ENCODE results near the gene FMN1. TPM values are rescaled to one million over a fixed set of nuclear protein-coding genes. Genes with fewer than 3 reads are reported as not detected.

Gene FMN1
- total RNA-seq, 1 experiment from 2014 or later: 3.9 TPM

DNA sequence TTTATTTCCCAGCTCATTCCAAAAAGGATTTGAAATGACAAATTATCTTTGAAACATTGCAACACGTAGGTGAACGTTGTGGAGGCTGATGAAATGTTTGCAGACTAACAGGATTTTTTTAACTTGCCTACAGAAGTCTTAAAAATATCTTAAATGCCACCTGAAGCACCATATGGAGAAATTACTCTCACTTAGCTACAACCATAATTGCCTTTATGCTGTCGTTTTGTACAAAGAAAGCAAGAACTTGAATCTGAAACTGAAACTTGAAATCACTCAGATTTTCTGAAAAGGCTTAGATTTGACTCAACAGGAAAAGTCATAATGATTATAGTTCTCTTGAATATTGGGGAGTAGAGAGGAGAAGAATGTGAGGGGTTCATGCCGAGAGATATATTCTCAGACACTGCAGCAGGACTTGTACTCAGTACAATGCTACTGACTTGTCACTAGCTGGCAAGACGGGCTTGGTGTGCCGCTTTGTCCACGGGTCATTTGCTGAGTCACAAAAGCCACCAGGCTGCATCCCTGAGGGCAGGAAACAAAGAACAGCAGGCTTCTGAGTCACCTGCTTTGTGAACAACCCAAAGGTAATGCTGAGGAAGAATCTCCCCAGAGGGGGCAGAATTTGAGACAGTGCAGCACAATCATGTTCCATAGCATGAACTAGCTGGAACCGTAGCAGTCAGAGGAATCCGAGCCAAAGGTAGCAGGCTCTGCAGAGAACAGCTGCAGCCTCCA lies 7.1 kb upstream of the FMN1 start:
- in situ Hi-C loops (cut with HindIII; ENCODE audit: low pct_unique_long_range_greater_than_20kb, low sequenced_read_pairs): no loop called here
- BruUV-seq (replicated peaks): no TSS peak
- peak overlapping the region; percentile 32 to 36 for H3K4me3 ChIP-seq (ENCODE audit: low read depth in 2 of 2, low read length in 2 of 2)
- DNase-seq (ENCODE audit: low read depth, low spot score) (peak; percentile 95), ATAC-seq (peak; percentile 95)
- no peaks in the 10 kb centered on the region for H3K27me3 ChIP-seq (ENCODE audit: control insufficient read depth, insufficient read depth, low read length)
- peaks cover 14% of the 10 kb centered on the region for H3K4me1 ChIP-seq (ENCODE audit: control insufficient read depth, insufficient read depth, low read length)
- H3K9me3 ChIP-seq (ENCODE audit: control insufficient read depth, insufficient read depth, low read depth, low read length): no peaks in the 10 kb centered on the region
- TF ChIP-seq, protein P1, sequence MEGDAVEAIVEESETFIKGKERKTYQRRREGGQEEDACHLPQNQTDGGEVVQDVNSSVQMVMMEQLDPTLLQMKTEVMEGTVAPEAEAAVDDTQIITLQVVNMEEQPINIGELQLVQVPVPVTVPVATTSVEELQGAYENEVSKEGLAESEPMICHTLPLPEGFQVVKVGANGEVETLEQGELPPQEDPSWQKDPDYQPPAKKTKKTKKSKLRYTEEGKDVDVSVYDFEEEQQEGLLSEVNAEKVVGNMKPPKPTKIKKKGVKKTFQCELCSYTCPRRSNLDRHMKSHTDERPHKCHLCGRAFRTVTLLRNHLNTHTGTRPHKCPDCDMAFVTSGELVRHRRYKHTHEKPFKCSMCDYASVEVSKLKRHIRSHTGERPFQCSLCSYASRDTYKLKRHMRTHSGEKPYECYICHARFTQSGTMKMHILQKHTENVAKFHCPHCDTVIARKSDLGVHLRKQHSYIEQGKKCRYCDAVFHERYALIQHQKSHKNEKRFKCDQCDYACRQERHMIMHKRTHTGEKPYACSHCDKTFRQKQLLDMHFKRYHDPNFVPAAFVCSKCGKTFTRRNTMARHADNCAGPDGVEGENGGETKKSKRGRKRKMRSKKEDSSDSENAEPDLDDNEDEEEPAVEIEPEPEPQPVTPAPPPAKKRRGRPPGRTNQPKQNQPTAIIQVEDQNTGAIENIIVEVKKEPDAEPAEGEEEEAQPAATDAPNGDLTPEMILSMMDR (IDR thresholded peaks at IDR 0.05): peak; percentile 47
- TF ChIP-seq SIN3A (IDR thresholded peaks at IDR 0.05; ENCODE audit: borderline replicate concordance, insufficient read depth, low read depth, low read length): no peak
- TF ChIP-seq TCF7L2 (IDR thresholded peaks at IDR 0.05; ENCODE audit: low read depth, low read length): 0 out of 2 replicates have a peak, but pooled peaks have one; percentile 22
- peak; percentile 25; the same call in 1 of the 2 replicates for TF ChIP-seq POLR2AphosphoS5 (IDR thresholded peaks at IDR 0.05; ENCODE audit: low read depth, low read length)
- TF ChIP-seq, protein P2, sequence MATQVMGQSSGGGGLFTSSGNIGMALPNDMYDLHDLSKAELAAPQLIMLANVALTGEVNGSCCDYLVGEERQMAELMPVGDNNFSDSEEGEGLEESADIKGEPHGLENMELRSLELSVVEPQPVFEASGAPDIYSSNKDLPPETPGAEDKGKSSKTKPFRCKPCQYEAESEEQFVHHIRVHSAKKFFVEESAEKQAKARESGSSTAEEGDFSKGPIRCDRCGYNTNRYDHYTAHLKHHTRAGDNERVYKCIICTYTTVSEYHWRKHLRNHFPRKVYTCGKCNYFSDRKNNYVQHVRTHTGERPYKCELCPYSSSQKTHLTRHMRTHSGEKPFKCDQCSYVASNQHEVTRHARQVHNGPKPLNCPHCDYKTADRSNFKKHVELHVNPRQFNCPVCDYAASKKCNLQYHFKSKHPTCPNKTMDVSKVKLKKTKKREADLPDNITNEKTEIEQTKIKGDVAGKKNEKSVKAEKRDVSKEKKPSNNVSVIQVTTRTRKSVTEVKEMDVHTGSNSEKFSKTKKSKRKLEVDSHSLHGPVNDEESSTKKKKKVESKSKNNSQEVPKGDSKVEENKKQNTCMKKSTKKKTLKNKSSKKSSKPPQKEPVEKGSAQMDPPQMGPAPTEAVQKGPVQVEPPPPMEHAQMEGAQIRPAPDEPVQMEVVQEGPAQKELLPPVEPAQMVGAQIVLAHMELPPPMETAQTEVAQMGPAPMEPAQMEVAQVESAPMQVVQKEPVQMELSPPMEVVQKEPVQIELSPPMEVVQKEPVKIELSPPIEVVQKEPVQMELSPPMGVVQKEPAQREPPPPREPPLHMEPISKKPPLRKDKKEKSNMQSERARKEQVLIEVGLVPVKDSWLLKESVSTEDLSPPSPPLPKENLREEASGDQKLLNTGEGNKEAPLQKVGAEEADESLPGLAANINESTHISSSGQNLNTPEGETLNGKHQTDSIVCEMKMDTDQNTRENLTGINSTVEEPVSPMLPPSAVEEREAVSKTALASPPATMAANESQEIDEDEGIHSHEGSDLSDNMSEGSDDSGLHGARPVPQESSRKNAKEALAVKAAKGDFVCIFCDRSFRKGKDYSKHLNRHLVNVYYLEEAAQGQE (IDR thresholded peaks at IDR 0.05; ENCODE audit: insufficient read depth in 1 of 2, low read depth in 2 of 2, low read length in 1 of 2): no peak
- ChIA-PET CTCF (no interaction called here), POLR2A (no interaction called here)
- peak overlapping the region; percentile 73 for H3K27ac ChIP-seq (ENCODE audit: low read length)
- intact Hi-C loops (cut with micrococcal nuclease; ENCODE audit: unreplicated experiment): no loop called here
- H3K36me3 ChIP-seq (ENCODE audit: control insufficient read depth, insufficient read depth, low read length): no peaks in the 10 kb centered on the region

DNA sequence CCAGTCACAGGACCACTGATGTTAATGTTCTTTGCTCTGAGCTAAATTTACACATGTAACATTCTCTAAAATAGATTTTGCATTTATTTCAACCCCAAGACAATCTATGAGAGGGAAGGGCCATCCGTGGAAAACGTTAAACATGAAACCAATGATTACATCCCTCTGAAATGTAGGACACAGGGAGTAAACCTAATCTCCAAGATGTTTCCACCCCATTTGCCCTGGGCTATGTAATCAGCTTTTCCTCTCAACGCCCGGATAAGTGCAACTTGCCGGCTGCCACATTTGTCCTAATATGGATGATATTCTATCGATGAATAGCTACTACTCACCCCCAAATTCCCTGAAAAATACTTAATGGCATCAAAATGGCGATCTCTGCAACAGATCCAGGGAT lies 6.4 kb upstream of the FMN1 start:
- Histone ChIP-seq H3K4me3 (ENCODE audit: low read depth in 2 of 2, low read length in 2 of 2) (peak overlapping the region; percentile 32 to 36), H3K9me3 (ENCODE audit: control insufficient read depth, insufficient read depth, low read depth, low read length) (no peaks in the 10 kb centered on the region), H3K36me3 (ENCODE audit: control insufficient read depth, insufficient read depth, low read length) (no peaks in the 10 kb centered on the region), H3K27ac (ENCODE audit: low read length) (peak overlapping the region; percentile 73), H3K4me1 (ENCODE audit: control insufficient read depth, insufficient read depth, low read length) (peaks cover 14% of the 10 kb centered on the region), H3K27me3 (ENCODE audit: control insufficient read depth, insufficient read depth, low read length) (no peaks in the 10 kb centered on the region)
- in situ Hi-C loops (cut with HindIII; ENCODE audit: low pct_unique_long_range_greater_than_20kb, low sequenced_read_pairs) (no loop called here), intact Hi-C loops (cut with micrococcal nuclease; ENCODE audit: unreplicated experiment) (no loop called here)
- ATAC-seq (no peak), DNase-seq (ENCODE audit: low read depth, low spot score) (no peak)
- ChIA-PET CTCF (interaction anchor here (0.6 kb wide), 1 partner anchor 660 kb away, joined by 5 read pairs; no protein-coding TSS in a partner anchor), POLR2A (interaction anchor here (0.5 kb wide), 1 partner anchor 21 kb away, joined by 3 read pairs; no protein-coding TSS in a partner anchor)
- TF ChIP-seq, protein P1 (IDR thresholded peaks at IDR 0.05): no peak
- TF ChIP-seq TCF7L2 (IDR thresholded peaks at IDR 0.05; ENCODE audit: low read depth, low read length): no peak
- TF ChIP-seq, protein P2 (IDR thresholded peaks at IDR 0.05; ENCODE audit: insufficient read depth in 1 of 2, low read depth in 2 of 2, low read length in 1 of 2): no peak
- TF ChIP-seq SIN3A (IDR thresholded peaks at IDR 0.05; ENCODE audit: borderline replicate concordance, insufficient read depth, low read depth, low read length): no peak
- no peak for TF ChIP-seq POLR2AphosphoS5 (IDR thresholded peaks at IDR 0.05; ENCODE audit: low read depth, low read length)
- BruUV-seq (replicated peaks): no TSS peak
